IPS-18c (cell line): ENCODE measurements around the gene VWF.
"Not testable (repeated sequence)": the region's sequence is repeated elsewhere in the genome, so short reads cannot be mapped to it uniquely, and the experiment has no call there.

Experiments used
- H3K4me3 ChIP-seq: 2 replicates; pipeline ENCODE4 v1.7.0; 2013; ENCODE audit warnings: low read depth, mild to moderate bottlenecking, low read length, moderate library complexity; ENCODE audit not compliant: insufficient read depth
- H3K9me3 ChIP-seq: one replicate; pipeline ENCODE4 v1.6.1; 2013; ENCODE audit warnings: mild to moderate bottlenecking, low read length, moderate library complexity; ENCODE audit not compliant: control insufficient read depth, insufficient read depth

VWF gene

DNA sequence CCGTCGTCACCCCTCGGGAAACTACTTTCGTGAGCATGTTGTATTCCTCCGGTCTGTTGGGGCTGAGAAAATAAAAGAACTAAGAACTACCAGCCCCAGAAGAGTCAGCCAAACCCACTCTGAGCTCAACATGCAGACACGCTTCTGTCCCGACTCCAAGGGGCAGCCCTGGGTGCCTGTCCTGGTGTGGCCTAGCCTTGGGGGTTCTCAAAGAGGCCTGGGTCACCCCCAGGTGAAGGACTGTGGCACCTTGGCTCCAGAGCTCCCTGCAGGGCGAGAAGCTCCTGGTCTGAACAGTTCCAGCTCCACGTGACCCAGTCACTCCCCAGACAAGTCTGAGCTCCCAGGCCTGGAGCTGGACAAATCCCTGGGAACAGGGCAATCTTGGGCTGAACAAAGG lies 87.0 kb downstream of the VWF start:
- H3K9me3 ChIP-seq: no peaks in the 10 kb centered on the region

DNA sequence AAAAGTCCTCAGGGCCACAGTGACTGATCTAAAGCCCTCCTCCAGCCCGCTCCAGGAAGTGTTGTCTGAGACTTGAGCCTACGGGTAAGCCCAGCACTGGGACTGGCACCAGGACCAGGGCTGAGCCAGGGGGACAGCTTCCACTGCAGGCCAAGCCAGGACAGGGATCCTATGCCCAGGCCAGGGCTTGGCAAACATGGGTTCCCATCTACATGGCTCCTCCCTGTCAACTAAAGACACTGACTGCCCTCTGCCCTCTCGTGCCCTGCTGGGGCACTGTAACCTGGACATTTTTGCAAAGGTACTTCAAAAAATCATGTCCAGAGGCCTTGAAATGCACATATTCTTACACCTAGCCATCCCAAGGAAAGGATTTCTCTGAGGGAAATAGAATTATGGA lies 88.0 kb downstream of the VWF start:
- Histone ChIP-seq H3K4me3 (no peak overlapping the region), H3K9me3 (no peaks in the 10 kb centered on the region)

More for the DNA sequence above, 87.0 kb downstream of the VWF start:
- no peak overlapping the region for H3K4me3 ChIP-seq

DNA sequence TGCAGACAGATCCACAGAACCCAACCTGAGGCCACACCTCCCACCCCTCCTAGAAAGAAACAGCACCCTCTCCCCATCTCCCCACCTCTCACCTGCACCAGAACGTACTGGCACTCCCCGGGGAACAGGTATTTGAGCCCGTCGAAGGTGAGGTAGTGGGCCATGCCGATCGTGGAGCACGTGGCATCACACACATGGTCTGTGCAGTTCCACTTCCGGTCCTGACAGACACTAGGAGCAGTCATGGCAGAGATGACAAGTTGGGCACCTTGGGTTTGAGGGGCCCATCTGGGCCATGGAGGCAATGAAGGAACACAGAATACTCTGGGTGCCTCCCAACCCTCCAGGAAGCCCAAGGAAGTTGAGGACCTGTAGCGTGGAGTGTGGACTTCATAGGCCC lies 89.9 kb downstream of the VWF start:
- H3K9me3 ChIP-seq: no peaks in the 10 kb centered on the region
- no peak overlapping the region for H3K4me3 ChIP-seq

DNA sequence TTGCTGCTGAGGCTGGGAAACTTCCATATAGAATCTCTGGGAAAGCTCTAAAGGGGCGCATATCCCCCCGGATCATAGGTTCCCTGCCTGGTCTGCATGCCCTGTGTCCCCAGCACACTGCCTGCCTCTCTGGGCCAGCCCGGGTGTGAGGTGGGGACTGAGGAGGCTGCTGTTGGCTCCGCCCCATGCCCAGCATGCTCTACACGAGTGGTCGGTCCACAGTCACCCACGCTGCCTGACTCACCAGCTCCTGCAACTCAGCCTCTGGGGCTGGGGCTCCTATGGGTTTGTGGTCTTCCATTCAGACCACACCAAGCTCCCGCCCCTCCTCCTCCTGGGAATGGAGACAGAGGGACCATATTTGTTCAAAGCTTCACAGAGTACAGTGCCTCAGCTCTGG lies 90.9 kb downstream of the VWF start:
- H3K4me3 ChIP-seq: no peak overlapping the region
- H3K9me3 ChIP-seq: no peaks in the 10 kb centered on the region

DNA sequence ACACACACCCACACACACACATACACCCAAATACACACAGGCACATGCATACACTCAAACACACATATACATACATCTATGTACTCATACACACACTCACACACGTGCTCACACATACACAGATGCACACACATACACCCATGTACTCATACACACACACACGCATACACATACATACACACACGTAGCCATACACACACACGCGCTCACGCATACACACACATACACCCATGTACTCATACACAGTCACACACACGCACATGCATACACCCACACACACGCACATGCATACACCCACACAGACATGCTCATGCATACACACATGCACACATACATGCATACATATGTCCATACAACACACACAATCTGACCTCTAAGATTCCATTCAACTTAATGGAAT lies 91.7 kb downstream of the VWF start:
- H3K4me3 ChIP-seq: no peak overlapping the region
- H3K9me3 ChIP-seq: no peaks in the 10 kb centered on the region

DNA sequence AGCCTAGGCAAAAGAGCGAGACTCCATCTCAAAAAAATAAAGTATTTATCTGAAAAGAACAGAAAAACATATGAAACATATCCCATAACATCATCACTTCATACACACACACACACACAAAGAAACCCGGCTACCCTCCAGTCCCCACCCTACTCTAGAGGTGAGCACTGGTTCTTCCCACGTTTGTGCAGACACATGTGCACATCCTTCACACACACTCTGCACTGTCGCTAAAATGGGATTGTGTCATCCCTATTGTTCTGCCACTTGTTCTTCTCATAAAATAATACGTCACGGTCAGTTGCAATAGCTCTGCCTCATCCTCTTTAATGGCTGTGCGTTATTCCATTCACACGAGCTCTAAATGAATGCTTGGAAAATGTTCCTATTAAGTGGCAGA lies 93.5 kb downstream of the VWF start:
- H3K9me3 ChIP-seq: no peaks in the 10 kb centered on the region
- H3K4me3 ChIP-seq: no peak overlapping the region

DNA sequence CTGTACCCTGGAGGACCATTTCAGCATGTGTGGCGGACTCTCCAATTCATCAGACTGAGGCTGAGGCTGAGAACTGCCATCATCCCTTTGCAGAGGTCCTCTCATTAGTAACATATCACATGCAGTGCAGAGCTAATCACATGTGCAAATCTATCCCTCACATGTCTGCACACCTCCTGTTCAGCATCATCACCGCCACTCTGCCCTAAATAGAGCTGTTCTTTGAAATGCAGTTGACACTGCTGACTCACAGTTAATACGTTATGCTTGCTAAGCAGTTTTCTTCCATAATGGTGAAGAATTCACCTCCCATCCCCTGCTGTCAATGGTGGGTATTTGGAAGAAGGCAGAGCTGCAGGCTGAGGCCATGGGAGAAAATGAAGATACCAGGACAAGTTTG lies 94.4 kb downstream of the VWF start:
- no peaks in the 10 kb centered on the region for H3K9me3 ChIP-seq
- no peak overlapping the region for H3K4me3 ChIP-seq

DNA sequence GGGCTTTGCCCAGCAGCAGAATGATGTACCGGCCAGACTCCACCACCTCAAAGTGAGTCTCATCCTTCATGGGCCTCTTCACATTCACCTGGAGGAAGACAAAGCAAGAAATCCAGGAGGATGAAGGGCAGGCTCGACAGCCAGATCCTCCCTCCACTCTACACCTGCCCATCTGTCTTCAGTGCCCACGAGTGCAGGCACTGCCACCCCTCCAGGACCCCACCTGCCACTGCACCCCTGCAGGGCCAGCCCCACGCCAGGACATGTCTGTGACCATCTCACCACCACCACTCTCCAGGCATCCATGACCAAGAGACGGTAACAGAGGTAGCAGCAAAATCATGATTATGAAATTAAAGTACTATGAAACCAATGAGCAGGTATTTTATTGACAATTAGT lies 95.1 kb downstream of the VWF start:
- H3K9me3 ChIP-seq: no peaks in the 10 kb centered on the region
- H3K4me3 ChIP-seq: no peak overlapping the region

DNA sequence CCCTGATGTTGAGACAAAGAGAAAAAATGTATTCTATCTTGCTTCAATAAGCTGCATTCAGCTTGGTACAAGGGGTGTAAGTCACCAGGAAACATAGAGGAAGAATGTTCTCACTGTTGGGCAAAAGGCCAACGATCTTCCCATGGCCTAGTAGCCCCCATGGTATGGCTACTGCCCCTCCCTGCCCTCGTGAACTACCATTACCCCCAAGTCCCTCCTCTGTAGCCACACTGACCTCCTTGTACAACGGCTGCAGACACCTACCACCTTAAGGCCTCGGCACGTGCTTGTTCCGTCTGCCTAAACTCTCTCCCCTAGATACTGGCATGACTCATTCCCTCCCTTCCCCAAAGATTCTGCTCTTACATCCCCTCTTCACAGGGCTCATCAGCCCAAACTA lies 97.5 kb downstream of the VWF start:
- no peaks in the 10 kb centered on the region for H3K9me3 ChIP-seq
- no peak overlapping the region for H3K4me3 ChIP-seq

DNA sequence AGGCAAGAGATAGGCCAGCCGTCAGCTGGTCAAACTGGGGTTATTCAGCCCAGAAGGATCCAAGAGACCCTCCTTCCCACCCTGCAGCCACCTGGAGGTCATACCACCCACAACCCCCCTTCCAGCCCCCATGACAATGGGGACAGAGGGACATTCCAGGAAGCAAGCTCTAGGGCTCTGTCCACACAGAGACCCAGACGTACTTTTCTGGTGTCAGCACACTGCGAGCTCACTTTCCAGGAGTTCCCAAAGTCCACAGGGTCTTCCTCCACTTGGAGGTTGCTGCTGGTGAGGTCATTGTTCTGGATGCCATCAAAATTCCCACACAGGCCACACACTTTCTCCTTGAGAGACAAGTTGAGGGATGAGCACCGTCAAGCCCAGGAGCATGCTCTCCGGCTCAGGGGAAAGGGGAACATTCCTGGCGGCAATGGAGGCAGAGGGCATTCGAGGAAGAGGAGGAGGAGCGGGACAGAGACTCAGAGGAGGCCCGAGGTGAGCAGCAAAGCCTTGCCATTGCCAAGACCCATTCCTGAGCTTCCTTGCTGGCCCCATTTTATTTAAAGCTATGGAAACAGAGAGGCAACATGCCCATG lies 98.7 kb downstream of the VWF start:
- not testable (repeated sequence) for H3K4me3 ChIP-seq, H3K9me3 ChIP-seq

DNA sequence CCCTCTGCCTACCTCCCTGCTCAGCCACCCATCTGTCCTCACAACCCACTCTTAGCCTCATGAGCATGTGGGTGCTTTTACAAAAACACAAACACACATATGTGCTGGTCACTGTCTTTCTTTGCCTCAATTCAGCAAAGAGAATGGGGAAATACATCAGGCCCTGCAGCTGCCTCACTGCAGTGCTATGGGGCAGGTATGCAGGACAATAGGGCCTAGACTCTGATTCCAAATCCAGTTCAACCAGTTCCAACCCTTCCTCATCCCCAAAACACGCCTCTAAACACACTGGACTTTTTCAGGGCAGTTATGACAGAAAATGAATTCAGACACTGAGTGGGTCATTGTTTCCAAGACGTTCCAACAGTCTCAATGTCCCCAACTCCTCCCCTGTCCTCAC lies 100.4 kb downstream of the VWF start:
- not testable (repeated sequence) for H3K4me3 ChIP-seq, H3K9me3 ChIP-seq

DNA sequence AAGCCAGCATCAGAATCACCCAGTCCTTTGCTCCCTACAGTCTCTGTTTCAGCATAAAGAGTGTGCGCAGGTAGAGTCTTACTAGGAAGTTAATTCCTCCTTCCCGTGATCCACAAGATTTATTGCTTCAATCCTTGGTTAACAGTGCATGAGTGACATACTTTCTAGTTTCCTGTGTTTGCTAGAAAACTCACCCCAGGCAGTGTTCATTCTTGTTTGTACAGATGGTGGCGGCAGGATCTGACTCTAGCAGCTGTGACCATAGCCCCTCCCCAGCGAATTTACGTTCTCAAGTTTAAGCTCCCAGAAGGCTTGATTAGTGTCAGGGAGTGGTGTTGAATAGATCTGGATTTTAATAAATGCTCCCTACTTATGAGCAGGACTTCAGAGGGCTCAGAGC lies 103.5 kb downstream of the VWF start:
- no peaks in the 10 kb centered on the region for H3K9me3 ChIP-seq

DNA sequence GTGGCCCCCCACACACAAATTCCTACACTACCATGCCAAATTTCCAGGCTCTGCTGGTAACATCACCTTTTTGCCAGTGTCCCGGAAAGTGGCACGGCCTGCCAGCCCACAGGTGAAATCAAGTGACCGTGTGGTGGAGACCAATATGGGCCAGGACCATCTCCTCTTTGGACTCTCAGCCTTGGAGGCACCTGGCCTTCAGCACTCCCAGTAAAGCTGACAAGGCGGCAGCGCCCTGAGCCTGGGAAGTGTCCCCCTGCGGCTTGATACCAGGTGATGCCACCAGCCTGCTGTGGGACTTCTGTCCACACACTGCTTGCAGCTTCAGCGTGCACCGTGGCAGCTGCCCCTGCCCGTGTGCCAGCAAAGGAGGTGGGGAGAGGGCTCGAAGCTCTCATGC lies 104.0 kb downstream of the VWF start:
- H3K4me3 ChIP-seq, H3K9me3 ChIP-seq: not testable (repeated sequence)

More for the DNA sequence above, 103.5 kb downstream of the VWF start:
- no peak overlapping the region for H3K4me3 ChIP-seq

DNA sequence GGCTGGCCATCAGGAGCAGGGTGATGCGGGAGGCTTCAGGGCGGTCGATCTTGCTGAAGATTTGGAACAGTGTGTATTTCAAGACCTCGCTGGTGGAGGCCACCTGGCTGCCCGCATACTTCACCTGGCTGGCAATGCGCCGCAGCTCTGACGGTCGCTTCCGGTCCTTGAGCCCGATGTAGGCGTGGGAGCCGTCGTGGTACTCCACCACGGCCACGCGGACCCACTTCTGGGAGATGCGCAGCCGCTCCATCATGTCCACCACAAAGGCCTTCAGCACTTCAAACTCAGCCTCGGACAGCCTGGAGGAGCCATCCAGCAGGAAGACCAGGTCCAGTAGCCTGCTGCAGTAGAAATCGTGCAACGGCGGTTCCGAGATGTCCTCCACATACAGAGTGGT lies 105.2 kb downstream of the VWF start:
- H3K4me3 ChIP-seq, H3K9me3 ChIP-seq: not testable (repeated sequence)

DNA sequence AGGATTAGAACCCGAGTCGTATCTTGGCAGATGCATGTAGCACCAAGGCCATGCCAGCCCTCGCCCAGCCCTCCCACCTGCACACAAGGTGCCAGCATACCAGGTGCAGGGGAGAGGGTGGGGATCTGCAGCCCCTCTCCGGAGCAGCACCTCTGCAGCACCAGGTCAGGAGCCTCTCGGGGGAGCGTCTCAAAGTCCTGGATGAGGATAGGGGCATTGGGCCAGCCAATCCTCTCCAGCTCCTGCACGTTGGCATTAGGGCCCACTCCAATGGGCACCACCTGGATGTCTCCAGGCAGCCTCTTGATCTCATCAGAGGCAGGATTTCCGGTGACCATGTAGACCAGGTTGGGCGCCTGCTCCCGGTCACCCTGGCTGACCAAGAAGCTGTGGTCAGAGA lies 106.2 kb downstream of the VWF start:
- Histone ChIP-seq H3K4me3 (no peak overlapping the region), H3K9me3 (no peaks in the 10 kb centered on the region)

DNA sequence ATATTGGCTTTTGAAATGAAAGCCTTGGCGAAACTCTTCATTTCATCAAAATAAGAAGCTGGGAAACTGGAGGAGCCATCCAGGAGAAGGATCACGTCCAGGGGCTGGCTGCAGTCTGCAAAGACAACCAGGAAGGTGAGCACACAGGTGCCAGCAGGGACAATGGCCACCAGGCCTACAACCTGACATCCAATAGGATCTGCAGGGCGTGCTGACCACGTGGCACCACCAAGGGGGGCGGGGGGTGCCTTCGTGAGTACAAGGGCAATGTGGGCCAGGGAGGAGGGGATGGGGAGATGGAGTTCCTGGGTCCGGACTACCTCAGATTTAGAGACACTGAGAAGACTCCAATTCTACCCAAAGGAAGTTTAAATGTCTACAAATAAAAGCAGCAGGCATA lies 107.7 kb downstream of the VWF start:
- no peak overlapping the region for H3K4me3 ChIP-seq
- H3K9me3 ChIP-seq: no peaks in the 10 kb centered on the region

DNA sequence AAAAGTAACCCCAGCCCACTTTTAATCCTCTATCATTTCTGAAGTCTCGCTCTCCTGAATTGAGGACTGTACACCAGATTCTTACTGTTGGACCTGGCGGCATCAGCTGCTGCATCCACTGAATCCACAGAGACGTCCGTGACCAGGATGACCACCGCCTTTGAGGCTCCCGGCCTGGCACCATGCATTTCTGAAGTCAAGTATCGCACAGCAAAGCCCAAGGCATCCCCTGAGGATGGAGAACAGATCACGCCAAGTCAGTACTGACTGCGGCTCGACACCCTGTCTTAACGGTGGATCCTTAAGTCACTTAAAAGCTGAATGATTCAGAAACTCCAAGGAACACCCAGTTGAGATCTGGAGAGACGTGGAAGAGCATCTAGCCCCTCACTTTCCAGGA lies 108.5 kb downstream of the VWF start:
- not testable (repeated sequence) for H3K9me3 ChIP-seq, H3K4me3 ChIP-seq

DNA sequence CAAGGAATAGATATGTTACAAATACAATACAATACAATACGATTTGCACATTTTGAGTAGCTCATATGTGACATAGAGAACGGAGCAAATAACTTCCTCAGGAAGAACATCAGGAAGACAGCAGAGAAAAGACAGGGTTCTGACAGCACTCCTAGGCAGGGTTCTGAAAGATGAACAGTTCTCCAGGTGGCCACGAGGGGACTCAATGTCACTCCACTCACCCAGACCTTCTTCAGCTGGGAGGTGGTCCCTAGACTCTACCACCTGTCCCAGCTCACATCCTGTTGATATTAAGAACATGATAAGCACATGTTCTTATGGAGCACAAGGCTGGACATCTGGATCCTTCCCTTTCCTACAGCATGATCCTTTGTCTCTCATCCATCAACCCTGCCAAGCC lies 109.2 kb downstream of the VWF start:
- H3K9me3 ChIP-seq, H3K4me3 ChIP-seq: not testable (repeated sequence)

DNA sequence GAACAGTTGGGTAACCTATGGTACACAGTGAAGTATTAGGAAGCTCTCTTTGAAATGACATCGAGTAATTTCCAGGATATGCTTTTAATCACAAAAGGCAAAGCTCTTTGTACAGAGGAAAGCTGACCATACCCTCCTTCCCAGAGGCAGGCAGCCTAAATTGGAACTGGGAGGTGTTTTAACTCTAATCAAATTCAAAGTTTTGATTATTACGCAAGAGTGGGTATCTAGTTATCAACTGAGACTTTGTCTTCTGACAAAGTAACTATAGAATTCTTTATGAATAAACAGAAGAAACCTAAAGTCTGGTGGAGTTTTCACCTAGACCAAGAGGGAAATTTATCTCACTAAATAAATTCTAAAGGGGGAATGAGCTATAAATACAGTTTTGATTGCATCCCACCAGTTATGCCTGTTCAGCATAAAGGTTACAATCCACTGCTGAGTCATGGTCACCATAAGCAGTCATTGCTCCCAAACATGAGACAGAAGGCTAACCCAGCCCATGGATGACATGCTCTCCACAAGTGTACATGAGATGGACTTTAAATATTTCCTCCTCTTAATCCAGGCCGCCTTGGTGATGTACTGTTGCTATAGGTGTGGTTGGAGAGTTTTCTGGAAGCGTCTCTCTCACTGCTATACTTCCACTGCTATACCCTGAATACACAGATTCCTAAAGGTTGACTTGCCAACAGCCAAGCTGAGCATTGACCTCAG lies 113.7 kb downstream of the VWF start:
- H3K9me3 ChIP-seq, H3K4me3 ChIP-seq: not testable (repeated sequence)
